Osteocyte (in vitro differentiated cells): ENCODE results near the gene CNBD2. TPM values are rescaled to one million over a fixed set of nuclear protein-coding genes. Genes with fewer than 3 reads are reported as not detected.
"Not testable (repeated sequence)": the region's sequence is repeated elsewhere in the genome, so short reads cannot be mapped to it uniquely, and the experiment has no call there.

Experiments used
- DNase-seq: peaks from one replicate; pipeline ENCODE4 v3.0.0; 2021; ENCODE audit warnings: mixed read lengths; ENCODE audit not compliant: unreplicated experiment; ENCODE audit errors: extremely low spot score
- H3K27ac Mint-ChIP-seq: one replicate; pipeline ENCODE4 v1.8.0; 2021; ENCODE audit warnings: mild to moderate bottlenecking, mixed read lengths; ENCODE audit not compliant: unreplicated experiment
- H3K27me3 Mint-ChIP-seq: one replicate; pipeline ENCODE4 v1.8.0; 2021; ENCODE audit warnings: mixed read lengths; ENCODE audit not compliant: unreplicated experiment
- H3K36me3 Mint-ChIP-seq: one replicate; pipeline ENCODE4 v1.8.0; 2021; ENCODE audit warnings: mixed read lengths; ENCODE audit not compliant: unreplicated experiment
- H3K4me1 Mint-ChIP-seq: one replicate; pipeline ENCODE4 v1.8.0; 2021; ENCODE audit warnings: mixed read lengths; ENCODE audit not compliant: unreplicated experiment
- H3K4me3 Mint-ChIP-seq: one replicate; pipeline ENCODE4 v1.8.0; 2021; ENCODE audit warnings: mild to moderate bottlenecking, moderate library complexity, mixed read lengths; ENCODE audit not compliant: unreplicated experiment
- H3K9me3 Mint-ChIP-seq: one replicate; pipeline ENCODE4 v1.8.0; 2021; ENCODE audit warnings: mixed read lengths; ENCODE audit not compliant: unreplicated experiment
- CTCF ChIP-seq: fragments of 200-600 bp; sonication (generic); IDR thresholded peaks from 2 replicates; pipeline ENCODE4 v1.5.0; 2021; ENCODE audit warnings: antibody characterized with exemption, mild to moderate bottlenecking, moderate library complexity
- total RNA-seq: library from RNA; stranded (reverse); gene quantifications from 2 replicates; pipeline ENCODE4 v1.2.1, GENCODE V29; 2021

The CNBD2 gene
- total RNA-seq, 1 donor from 2014 or later, result 4.6 TPM

- peaks cover 3% of the 10 kb centered on the region for H3K4me1 Mint-ChIP-seq
- H3K27ac Mint-ChIP-seq, result no peak overlapping the region
Observed at GRCh38 chr20:35941620-35942019, 26.8 kb upstream of the CNBD2 start.

GRCh38 chr20:35942243-35942642, 26.1 kb upstream of the CNBD2 start:
- no peaks in the 10 kb centered on the region for H3K27me3 Mint-ChIP-seq
- H3K4me3 Mint-ChIP-seq, result no peak overlapping the region
- H3K4me1 Mint-ChIP-seq, result peaks cover 3% of the 10 kb centered on the region
- TF ChIP-seq CTCF, result no peak
- DNase-seq, result no peak
- H3K36me3 Mint-ChIP-seq, result peaks cover 25% of the 10 kb centered on the region
- H3K27ac Mint-ChIP-seq, result no peak overlapping the region
- H3K9me3 Mint-ChIP-seq, result no peaks in the 10 kb centered on the region

More at GRCh38 chr20:35941620-35942019, 26.8 kb upstream of the CNBD2 start:
- no peak for DNase-seq
- Mint-ChIP-seq H3K4me3 (no peak overlapping the region), H3K27me3 (no peaks in the 10 kb centered on the region), H3K9me3 (no peaks in the 10 kb centered on the region), H3K36me3 (peaks cover 27% of the 10 kb centered on the region)
- no peak for TF ChIP-seq CTCF

GRCh38 chr20:35947489-35947888, 20.9 kb upstream of the CNBD2 start:
- no peaks in the 10 kb centered on the region for H3K9me3 Mint-ChIP-seq
- TF ChIP-seq CTCF, result peak; percentile 45
- H3K27ac Mint-ChIP-seq, result no peak overlapping the region
- peaks cover 2% of the 10 kb centered on the region for H3K4me1 Mint-ChIP-seq
- no peaks in the 10 kb centered on the region for H3K27me3 Mint-ChIP-seq
- no peak overlapping the region for H3K4me3 Mint-ChIP-seq
- DNase-seq, result no peak
- peaks cover 16% of the 10 kb centered on the region for H3K36me3 Mint-ChIP-seq

GRCh38 chr20:35947907-35948306, 20.5 kb upstream of the CNBD2 start:
- no peak overlapping the region for H3K4me3 Mint-ChIP-seq
- peaks cover 19% of the 10 kb centered on the region for H3K36me3 Mint-ChIP-seq
- DNase-seq, result no peak
- peaks cover 7% of the 10 kb centered on the region for H3K4me1 Mint-ChIP-seq
- H3K27ac Mint-ChIP-seq, result no peak overlapping the region
- TF ChIP-seq CTCF, result no peak
- H3K9me3 Mint-ChIP-seq, result no peaks in the 10 kb centered on the region
- no peaks in the 10 kb centered on the region for H3K27me3 Mint-ChIP-seq

- Mint-ChIP-seq H3K4me3 (no peak overlapping the region), H3K9me3 (no peaks in the 10 kb centered on the region), H3K36me3 (peaks cover 11% of the 10 kb centered on the region), H3K4me1 (peaks cover 10% of the 10 kb centered on the region), H3K27me3 (no peaks in the 10 kb centered on the region), H3K27ac (no peak overlapping the region)
- TF ChIP-seq CTCF, result no peak
- DNase-seq, result no peak
Observed at GRCh38 chr20:35950093-35950492, 18.3 kb upstream of the CNBD2 start.

- H3K27me3 Mint-ChIP-seq, H3K4me3 Mint-ChIP-seq, H3K9me3 Mint-ChIP-seq, DNase-seq: not testable (repeated sequence)
- Mint-ChIP-seq H3K36me3 (peaks cover 11% of the 10 kb centered on the region), H3K4me1 (peaks cover 17% of the 10 kb centered on the region), H3K27ac (peak overlapping the region; percentile 70)
Observed at GRCh38 chr20:35952080-35952479, 16.3 kb upstream of the CNBD2 start.
